Amniotic epithelial cell (primary cell): Measurements from ENCODE around the gene ATP11C.
"Not testable (repeated sequence)": the region's sequence is repeated elsewhere in the genome, so short reads cannot be mapped to it uniquely, and the experiment has no call there.

ENCODE experiments used
- DNase-seq: peaks from one replicate; pipeline ENCODE4 v3.0.0-alpha.2; 2010; ENCODE audit warnings: low read depth

The ATP11C gene

DNA sequence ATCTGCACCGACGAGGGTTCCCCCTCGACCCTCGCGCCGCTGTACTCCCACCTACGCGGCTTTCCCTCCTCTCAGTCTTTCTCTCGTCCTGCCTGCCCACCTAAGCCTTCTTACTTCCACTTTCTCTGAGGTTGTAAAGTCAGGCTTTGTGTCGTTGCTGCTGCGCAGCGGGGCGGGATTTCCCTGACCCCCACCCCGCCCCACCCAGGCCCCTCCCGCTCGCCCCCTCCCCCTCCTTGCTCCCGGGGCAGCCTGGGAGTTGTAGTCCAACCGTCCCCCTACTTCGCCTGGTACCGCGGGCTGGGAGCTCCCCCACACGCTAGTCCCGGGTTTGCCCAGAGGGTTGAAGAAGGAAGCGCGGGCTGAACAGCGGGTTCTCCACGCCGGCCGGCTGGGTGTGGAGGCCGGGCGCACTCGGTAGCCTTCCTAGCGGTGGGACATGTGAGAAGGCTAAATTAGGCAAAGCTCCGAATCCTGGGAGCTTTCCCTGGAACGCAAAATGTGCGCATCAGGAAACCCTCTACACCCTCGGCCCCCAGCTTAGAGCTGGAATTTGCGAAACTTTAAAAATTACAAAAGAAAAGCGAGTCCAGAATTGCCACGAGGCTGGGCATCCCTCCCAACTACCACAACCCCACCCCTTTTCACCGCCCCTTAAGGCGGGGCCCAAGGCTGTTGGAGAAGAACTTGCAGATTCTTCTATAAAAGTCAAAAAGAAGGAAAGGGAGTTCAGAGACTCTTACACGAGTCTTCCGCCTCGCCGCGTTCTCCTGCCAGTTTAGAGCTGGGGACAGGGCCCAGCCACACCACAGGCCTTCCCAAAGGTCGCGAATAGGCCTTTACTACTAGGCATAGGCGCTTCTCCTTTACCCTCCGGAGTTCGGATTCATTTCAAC, at the start of gene ATP11C:
Gene ATP11C (minus strand): TSS at position 153 of the 896 bp plus-strand sequence. CDS start 1,011 bp downstream, outside the sequence.
- DNase-seq, result peak; percentile 79

DNA sequence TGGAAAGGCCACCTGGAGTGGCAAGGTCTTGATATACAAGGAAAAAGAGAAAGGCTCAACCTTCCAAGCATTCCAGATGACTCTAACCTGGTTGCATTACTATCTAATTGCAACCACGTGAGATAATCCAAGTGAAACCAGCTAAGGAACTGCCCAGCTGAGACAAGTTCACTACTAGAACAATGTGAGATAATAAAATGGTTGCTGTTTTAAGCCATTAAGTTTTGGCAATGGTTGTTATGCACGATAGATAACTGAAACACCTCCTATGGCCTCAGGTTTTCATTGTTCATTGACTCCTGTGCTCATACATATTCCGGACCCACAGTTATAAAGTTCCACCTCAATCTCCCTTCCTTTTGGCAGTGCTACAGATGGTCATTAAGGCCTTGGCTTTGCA, 41.6 kb upstream of the ATP11C start:
- DNase-seq, result no peak

DNA sequence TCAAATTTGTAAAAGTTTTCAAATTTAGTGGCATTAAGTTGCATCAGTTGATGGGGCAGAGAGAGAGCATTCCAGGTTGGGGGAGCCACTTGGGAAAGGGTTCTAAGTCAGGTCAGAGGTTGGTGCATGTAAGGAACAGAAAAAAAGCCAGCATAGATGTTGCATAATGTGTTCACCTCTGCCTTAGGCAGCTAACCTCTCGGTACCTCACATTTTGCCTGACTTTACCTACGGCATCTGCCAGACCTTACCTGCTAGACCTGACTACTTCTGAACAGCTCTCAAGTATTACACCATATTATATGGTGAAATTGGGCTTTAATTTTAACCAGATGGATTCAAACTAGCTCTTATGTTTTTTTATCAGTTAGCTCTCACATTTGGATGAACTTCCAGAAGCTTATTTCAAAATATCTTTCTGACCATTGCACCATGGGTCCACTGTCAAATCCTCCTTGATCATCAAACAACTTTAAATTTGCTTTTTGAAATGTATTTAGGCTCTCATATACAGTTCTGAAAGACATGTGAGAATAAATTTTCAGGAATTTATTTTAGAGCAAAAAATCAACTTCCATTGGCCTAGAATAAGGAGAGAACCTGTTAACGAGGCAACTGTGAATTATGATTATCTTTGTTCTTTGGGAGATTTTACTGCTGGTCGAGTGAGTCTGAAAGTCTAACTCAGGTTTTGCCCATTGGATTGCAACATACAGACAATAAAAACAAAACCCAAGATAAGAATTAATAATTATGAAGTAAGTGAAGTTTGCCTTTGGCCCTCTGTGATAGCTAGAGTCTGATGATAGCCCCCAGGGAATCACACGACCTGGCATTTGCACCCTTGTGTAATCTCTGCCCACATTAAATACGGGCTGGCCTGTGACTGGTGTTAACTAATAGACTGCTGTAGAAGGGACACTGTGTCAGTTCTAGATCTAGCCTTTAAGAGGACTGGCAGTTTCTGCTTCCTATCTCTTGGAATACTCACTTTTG, 40.1 kb upstream of the ATP11C start:
- no peak for DNase-seq

DNA sequence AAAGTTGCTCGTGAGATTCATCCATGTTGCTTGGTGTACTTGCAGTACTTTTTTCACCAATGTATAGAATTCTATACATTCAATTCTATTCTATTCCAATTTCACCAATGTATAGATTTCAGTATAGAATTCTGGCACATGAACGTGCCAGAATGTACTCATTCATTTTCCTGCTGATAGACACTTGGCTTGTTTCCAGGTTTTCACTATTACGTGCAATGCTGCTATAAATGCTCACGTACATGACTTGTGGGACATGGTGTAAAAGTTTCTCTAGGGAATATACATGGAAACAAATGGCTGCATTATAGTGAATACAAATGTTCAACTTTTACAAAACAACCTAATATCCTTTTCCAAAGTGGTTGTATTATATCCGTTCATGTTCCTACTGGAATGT, 39.3 kb upstream of the ATP11C start:
- DNase-seq, result no peak

DNA sequence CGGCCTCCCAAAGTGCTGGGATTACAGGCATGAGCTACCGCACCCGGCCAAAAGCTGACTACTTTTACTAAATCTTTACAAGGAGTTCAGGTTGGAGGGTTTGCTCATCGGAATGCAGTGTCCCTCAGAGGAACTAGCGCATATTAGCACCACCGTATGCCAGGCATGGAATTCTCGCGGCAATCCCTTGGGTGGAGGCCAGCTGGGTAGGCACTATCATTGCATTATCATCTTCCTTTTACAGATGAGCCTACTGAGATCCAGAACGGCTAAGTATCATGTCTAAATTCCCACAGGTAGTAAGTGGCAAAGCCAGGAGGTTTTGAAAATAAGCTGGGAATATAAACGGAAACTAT, 38.5 kb upstream of the ATP11C start:
- no peak for DNase-seq

DNA sequence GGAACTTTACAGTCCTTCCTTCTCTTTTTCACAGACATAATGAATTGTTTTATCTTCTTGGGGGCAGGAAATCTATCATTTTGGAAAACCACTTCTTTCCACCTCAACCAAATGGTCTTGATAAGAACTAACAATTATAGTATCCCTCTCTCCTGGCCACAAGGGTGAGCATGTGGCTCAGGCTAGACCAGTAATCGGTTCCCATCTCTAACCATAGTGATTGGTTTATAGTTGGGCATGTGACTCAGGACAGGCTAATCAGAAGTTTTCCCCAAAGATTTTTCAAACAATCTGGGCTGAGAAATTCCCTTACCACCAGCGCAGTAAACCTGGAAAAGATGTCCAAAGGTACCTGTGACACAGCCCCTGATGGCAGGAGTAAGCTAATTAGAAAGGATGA, 36.4 kb upstream of the ATP11C start:
- no peak for DNase-seq

DNA sequence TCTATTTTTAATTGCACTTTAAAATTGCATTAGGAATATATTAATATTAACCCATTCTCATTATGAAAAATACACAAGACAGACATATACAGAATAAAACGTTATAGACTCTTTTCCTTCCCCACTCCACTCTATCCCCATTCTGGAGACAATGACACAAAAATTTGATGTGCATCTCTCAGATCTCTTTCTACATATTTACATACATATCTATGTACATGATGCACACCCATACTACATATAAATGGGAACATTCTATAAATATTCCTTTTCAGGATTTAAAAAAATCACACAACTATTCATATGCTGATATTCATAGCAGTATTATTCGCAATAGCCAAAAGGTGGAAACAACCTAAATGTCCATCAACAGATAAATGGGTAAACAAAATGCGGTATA, 34.9 kb upstream of the ATP11C start:
- DNase-seq, result no peak

DNA sequence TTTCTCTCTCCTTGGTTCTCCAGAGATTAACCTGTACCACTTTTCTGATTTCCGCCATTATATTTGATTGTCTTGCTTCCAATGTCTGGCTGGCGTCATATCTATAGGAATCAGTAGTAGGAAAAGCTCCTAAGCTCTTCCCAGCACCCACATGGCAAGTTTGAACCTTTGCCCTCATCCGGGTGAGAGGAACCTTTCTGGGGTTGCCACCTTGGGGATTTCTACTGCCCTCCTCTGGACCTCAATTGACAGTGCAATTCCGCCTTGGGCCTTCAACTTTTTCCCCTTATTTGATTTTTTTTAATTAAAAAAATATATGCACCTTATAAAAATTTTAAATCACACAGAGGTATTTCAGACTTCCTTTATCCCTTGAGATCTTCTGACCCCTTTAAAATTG, 34.4 kb upstream of the ATP11C start:
- DNase-seq, result peak; percentile 2

DNA sequence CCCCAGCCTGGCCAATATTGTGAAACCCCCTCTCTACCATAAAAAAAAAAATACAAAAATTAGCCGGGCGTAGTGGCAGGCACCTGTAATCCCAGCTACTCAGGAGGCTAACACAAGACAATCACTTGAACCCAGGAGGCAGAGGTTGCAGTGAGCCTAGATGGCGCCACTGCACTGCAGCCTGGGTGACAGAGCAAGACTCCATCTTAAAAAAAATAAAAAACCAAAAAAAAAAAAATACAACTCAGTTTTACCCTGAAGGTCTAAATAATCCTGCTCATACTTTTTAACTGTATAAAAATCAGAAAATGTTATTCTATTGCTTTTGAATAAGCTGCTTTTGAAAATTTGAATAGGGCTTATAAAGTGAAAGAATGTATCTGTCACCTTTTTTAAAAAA, 33.3 kb upstream of the ATP11C start:
- DNase-seq, result not testable (repeated sequence)

DNA sequence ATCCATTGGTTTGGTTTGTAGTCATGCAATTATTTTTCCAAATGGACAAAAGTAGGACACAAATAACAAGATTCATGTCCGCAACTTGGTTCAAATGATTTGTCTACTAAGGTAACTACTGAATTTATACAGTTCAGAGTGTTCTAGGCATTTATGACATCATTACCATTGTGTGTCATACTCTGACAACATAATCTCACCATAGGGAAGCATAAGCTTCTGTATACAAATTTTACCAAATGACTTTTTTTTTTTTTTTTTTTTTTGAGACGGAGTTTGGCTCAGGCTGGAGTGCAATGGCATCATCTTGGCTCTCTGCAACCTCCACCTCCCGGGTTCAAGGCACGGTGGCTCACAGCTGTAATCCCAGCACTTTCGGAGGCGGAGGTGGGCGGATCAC, 32.6 kb upstream of the ATP11C start, which contains the start of gene CXorf66:
Gene CXorf66 (minus strand): TSS at position 101 of the 400 bp plus-strand sequence. CDS start 25 bp downstream, at position 76.
- DNase-seq, result no peak

DNA sequence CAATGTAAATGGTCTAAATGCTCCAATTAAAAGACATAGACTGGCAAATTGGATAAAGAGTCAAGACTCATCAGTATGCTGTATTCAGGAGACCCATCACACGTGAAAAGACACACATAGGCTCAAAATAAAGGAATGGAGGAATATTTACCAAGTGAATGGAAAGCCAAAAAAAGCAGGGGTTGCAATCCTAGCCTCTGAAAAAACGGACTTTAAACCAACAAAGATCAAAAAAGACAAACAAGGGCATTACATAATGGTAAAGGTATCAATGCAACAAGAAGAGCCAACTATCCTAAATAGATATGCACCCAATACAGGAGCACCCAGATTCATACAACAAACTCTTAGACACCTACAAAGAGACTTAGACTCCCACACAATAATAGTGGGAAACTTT, 28.2 kb upstream of the ATP11C start:
- DNase-seq, result not testable (repeated sequence)

DNA sequence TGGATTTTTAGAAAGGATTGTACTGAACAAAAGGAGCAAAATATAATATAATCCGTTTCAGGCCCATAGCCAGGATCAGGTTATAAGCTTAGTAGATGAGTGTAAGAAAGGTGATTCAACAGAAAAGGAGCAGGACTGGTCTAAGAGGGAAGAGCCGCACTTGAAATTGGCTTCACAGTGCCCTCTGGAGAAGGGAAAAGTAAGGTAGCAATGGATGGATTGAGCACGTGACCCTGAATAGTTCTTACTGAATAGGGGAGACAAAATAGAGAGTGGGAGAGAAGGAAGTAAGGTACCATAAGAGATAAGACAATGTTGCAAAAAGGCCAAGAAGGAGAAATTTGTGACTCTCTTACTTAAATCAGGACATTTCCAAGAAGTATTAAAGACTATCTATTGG, 16.9 kb upstream of the ATP11C start:
- DNase-seq, result peak; percentile 13

DNA sequence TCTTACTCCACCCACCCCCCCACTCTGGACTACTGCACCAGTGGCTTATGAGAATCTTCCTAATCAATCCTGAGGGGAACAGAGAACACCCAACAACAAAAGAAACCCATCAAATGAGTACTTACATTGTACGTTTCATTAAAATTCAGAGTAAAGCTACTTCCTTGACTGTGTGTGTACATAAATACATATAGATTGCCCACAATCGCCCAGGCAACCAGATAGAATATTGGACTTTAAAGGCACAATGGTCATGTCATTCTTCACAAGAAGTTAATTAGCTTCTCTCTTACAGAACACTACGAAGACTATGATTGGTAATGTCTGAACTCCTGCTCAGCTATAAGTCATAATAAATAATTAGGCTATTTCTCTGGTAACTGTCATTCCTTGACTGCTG, 12.2 kb upstream of the ATP11C start:
- DNase-seq, result no peak

DNA sequence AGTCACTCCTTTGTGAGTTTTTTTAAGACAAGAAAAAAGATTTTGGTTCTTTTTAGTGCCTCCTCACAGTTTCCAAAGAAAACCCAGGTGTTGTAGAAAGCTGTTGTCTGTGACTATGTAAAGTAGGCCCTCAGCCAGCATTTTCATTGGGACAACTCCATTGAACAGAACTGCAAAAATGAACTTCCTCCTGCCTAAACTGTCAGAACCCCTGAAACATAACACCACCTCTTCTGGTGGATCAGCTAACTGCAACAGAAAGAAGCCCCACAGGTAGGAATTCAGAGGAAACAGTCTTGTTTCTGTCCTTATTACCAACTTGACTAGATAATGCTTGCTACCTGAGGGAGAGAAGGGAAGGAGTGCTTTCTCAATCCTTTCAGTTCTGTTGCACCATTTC, 3.4 kb upstream of the ATP11C start:
- DNase-seq, result no peak

DNA sequence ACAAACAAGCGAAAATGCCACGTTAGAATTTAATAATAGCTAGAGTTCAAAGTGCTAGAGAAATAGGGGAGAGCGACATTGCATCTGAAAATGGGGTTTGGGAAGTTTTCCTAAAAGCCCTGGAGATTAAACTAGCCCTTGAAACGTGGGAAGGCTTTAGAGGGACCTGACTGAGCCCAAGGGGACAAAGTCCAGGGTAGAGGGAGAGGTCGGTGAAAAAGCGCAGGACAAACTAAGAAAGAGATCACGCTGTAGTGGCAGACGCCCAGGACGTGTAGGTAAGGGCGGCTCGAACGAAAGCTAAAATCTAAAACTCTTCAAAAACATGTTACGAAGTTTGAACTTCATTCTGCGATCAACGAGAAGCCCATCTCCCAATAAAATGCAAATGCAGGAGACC, 1.1 kb upstream of the ATP11C start:
- DNase-seq, result no peak

DNA sequence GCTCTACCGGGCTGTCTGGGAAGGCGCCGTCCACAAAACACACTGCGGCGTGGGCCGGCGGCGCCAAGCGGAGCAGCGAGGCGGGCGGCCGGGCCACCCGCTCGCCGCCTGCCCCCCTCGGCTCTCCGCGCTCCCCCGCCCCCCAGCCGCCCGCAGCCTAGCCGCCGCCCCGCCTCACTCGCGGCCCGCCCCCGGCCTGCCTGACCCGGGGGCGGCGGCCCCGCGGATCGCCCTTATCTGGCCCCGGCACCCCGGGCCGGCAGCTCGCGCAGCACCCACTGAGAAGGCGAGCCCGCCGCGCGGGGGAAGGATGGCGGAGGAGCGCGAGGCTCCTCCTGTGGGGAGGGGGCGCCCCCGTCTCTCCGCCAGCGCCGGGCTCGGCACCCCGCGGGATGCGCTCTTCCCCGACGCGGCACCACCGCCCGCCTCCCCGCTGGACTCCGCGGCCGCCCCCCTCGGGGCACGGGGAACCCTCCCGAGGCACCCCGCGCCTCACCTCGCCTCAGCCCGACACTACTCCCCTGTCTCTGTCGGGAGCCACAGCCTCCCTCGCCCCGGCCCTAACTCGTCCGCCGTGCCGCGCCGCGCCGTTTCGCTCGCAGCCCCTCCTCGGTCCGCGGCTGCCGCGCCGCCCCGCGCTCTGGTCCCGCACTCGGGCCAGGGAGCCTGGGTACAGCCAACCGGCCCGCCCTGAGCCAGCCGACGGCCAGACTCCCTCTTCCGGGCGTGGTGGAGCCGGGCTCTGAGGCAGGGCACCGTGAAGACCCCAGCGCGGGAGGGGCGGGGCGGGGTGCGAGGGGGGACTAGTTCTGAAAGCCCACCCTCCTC, 566 bp downstream of the ATP11C start:
- peak; percentile 36 for DNase-seq

DNA sequence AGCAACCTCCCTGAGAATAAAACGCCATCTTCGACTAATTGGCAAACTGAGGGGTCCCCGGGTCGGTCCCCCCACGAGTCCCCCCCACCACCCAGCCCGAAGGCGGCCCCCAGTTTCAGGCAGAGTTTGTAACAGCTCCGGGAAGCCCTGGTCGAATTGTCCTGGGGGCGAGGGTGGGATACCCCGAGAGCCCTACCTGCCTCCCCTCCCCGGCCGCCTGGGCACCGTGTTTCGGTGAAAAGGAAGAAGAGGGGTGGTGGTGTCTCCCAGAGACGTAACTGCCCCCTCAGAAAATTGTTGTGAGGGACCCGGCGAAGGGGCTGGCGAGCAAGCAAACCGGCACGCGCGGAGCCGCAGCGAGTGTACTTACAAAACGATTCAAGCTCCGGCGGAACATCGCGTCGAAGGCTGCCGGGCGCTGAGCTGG, 1.2 kb downstream of the ATP11C start:
- no peak for DNase-seq

DNA sequence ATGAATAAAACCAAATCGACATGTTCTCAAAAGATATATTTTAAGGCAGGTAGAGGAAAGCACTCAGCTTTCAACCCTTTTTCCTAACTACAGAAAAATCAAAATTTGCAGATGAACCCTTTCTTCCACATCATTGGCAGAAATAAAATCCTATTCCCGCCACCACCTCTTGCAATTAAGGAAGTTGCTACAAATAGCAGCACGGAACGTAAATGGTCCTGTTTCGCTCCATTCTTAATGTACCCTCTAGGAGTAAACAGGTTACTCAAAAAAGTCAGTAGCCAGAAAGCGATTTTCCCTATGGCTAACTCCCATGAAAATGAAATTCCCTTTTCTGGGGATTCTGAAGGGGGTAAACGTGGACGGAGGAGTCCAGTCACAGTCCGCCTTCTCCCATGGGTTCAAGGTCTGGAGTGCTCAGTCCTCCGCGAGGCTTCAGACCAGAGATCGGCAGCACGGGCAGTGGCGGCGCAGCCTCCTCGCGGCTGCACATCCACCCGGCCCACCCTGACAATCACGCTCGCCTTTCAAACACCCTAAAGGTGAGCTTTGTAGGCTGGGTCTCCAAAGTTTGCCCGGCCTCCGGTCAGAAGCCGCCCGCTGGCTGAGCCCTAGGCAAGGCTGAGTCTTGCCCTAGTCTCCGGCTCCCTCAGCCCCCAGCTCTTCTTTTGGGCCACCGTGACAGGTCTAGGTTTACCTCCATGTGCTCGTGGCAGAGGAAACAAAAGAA, 1.8 kb downstream of the ATP11C start:
- DNase-seq, result no peak

DNA sequence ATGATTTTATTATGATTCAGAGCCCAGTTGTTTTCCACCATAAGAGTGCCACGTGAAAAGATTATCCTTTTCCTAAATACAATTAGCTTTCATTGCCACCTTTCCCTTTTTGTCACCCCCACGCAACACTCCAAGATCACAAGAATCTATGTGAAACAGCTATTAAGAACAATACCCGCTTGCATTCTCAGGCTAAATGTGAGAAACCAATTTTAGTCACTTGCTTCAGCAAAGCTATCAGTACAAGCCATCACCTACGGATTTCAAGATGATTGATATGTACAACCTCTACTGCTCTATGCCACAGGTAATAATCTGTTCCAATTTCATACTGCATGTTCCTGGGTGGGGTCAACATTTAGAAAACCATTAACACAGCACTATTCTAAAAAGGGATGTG, 2.5 kb downstream of the ATP11C start:
- no peak for DNase-seq

DNA sequence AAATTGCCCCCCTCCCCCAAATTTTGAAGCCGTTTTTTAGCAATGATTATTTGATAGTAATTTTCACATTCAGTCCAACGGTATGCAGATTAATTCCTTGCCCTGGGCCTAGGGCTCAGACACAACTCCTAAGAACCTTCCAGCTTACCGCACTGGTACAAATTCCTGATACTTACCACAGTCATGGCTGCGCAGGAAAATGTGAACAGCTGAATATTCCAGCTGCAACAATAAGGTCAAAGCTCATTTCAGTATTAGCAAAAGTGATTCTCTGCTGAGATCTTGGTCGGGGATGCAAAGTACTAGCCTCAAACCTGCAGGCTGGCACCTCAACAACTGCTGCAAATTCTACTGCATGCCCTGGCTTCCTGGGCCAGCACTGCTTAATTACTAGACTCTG, 3.0 kb downstream of the ATP11C start:
- no peak for DNase-seq

DNA sequence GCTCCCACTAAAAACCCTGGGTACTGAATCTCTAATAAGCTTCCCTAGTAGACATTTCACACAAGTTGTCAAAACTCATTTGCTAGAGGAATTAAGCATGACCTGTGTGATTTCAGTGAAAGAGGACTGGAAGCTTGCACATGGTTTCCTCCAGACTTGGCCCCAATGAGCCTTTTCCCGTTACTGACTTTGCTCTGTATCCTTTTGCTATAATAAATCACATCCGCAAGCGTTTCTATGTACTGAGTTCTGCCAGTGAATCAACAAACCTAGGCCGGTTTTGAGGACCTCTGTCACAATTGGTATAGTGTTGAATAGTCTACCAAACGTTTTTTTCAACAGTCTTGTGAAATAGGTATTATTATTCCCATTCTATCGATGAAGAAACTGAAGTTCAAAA, 8.2 kb downstream of the ATP11C start:
- DNase-seq, result peak; percentile 21
